Neural cell (in vitro differentiated cells): ENCODE results near the gene MS4A1.

Source experiments
- CTCF ChIP-seq: fragments of 450-650 bp; IDR thresholded peaks from 2 replicates; pipeline ENCODE4 v1.5.1; 2014; ENCODE audit warnings: antibody characterized with exemption, mild to moderate bottlenecking, moderate library complexity; ENCODE audit not compliant: poor library complexity, severe bottlenecking
- EZH2 ChIP-seq: fragments of 200-600, 300-800 bp; shearing (Covaris generic), sonication (generic); IDR thresholded peaks from 2 replicates; pipeline ENCODE4 v1.6.1; 2014; ENCODE audit warnings: antibody characterized with exemption, low read length, borderline replicate concordance, mild to moderate bottlenecking; ENCODE audit not compliant: insufficient read depth, poor library complexity, severe bottlenecking

- TF ChIP-seq EZH2 = no peak
- no peak for TF ChIP-seq CTCF
These were observed 57.1 kb downstream of the MS4A1 start for GRCh38 chr11:60512651-60513225.
